ENCODE data around the gene CD300LG.

CD300LG gene

DNA sequence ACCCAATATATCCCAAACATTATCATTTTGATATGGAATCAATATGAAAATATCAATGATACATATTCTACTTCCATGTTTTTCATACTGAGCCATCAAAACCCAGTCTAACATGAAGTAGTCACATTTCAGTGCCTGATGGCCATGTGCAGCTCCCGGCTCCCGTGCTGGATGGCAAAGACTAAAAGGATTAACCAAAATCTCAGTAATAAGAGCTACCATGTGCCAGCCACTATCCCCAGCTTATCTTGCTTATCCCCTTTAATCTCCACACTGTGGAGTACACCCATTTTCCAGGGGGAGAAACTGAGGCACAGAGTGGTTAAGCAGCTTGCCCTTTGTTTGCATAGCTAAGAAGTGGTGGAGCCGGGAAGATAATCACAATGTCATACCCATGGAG, 9.2 kb downstream of the CD300LG start:
- Histone ChIP-seq H3K4me3 (ENCODE audit: low read depth, low read length) (no peak overlapping the region), H3K27ac (no peak overlapping the region), H3K36me3 (replicated peaks) (no peaks in the 10 kb centered on the region), H3K27me3 (replicated peaks) (peaks cover 20% of the 10 kb centered on the region)
- TF ChIP-seq, protein P1, sequence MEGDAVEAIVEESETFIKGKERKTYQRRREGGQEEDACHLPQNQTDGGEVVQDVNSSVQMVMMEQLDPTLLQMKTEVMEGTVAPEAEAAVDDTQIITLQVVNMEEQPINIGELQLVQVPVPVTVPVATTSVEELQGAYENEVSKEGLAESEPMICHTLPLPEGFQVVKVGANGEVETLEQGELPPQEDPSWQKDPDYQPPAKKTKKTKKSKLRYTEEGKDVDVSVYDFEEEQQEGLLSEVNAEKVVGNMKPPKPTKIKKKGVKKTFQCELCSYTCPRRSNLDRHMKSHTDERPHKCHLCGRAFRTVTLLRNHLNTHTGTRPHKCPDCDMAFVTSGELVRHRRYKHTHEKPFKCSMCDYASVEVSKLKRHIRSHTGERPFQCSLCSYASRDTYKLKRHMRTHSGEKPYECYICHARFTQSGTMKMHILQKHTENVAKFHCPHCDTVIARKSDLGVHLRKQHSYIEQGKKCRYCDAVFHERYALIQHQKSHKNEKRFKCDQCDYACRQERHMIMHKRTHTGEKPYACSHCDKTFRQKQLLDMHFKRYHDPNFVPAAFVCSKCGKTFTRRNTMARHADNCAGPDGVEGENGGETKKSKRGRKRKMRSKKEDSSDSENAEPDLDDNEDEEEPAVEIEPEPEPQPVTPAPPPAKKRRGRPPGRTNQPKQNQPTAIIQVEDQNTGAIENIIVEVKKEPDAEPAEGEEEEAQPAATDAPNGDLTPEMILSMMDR (IDR thresholded peaks at IDR 0.05; ENCODE audit: low read depth, low read length, missing control alignments) = no peak
- in situ Hi-C loops (cut with HindIII; ENCODE audit: low pct_ligation_motif_present, low sequenced_read_pairs) = no loop called here
- no peak for DNase-seq

- TF ChIP-seq, protein P1 (IDR thresholded peaks at IDR 0.05; ENCODE audit: low read depth, low read length, missing control alignments) = no peak
- no peak overlapping the region for H3K27ac ChIP-seq
- DNase-seq = no peak
- in situ Hi-C loops (cut with HindIII; ENCODE audit: low pct_ligation_motif_present, low sequenced_read_pairs) = no loop called here
- peaks cover 18% of the 10 kb centered on the region for H3K27me3 ChIP-seq (replicated peaks)
- no peaks in the 10 kb centered on the region for H3K36me3 ChIP-seq (replicated peaks)
- no peak overlapping the region for H3K4me3 ChIP-seq (ENCODE audit: low read depth, low read length)
These were observed 10.2 kb downstream of the CD300LG start for GRCh38 chr17:43857141-43857540.

- H3K36me3 ChIP-seq (replicated peaks) = no peaks in the 10 kb centered on the region
- TF ChIP-seq, protein P1 (IDR thresholded peaks at IDR 0.05; ENCODE audit: low read depth, low read length, missing control alignments) = no peak
- H3K27me3 ChIP-seq (replicated peaks) = peaks cover 18% of the 10 kb centered on the region
- DNase-seq = no peak
- H3K4me3 ChIP-seq (ENCODE audit: low read depth, low read length) = no peak overlapping the region
- in situ Hi-C loops (cut with HindIII; ENCODE audit: low pct_ligation_motif_present, low sequenced_read_pairs) = no loop called here
- no peak overlapping the region for H3K27ac ChIP-seq
These were observed 11.1 kb downstream of the CD300LG start for GRCh38 chr17:43857957-43858600.

- Histone ChIP-seq H3K27me3 (replicated peaks) (peaks cover 16% of the 10 kb centered on the region), H3K4me3 (ENCODE audit: low read depth, low read length) (no peak overlapping the region), H3K27ac (no peak overlapping the region), H3K36me3 (replicated peaks) (no peaks in the 10 kb centered on the region)
- TF ChIP-seq, protein P1 (IDR thresholded peaks at IDR 0.05; ENCODE audit: low read depth, low read length, missing control alignments) = no peak
- no peak for DNase-seq
- in situ Hi-C loops (cut with HindIII; ENCODE audit: low pct_ligation_motif_present, low sequenced_read_pairs) = no loop called here
These were observed 13.2 kb downstream of the CD300LG start for GRCh38 chr17:43860077-43860725.

GRCh38 chr17:43860927-43861622, 14.1 kb downstream of the CD300LG start:
- H3K27ac ChIP-seq = no peak overlapping the region
- no peaks in the 10 kb centered on the region for H3K36me3 ChIP-seq (replicated peaks)
- TF ChIP-seq, protein P1 (IDR thresholded peaks at IDR 0.05; ENCODE audit: low read depth, low read length, missing control alignments) = no peak
- in situ Hi-C loops (cut with HindIII; ENCODE audit: low pct_ligation_motif_present, low sequenced_read_pairs) = no loop called here
- no peak overlapping the region for H3K4me3 ChIP-seq (ENCODE audit: low read depth, low read length)
- peaks cover 15% of the 10 kb centered on the region for H3K27me3 ChIP-seq (replicated peaks)
- DNase-seq = no peak
